Measurements from ENCODE around the gene CKAP2L.

DNA sequence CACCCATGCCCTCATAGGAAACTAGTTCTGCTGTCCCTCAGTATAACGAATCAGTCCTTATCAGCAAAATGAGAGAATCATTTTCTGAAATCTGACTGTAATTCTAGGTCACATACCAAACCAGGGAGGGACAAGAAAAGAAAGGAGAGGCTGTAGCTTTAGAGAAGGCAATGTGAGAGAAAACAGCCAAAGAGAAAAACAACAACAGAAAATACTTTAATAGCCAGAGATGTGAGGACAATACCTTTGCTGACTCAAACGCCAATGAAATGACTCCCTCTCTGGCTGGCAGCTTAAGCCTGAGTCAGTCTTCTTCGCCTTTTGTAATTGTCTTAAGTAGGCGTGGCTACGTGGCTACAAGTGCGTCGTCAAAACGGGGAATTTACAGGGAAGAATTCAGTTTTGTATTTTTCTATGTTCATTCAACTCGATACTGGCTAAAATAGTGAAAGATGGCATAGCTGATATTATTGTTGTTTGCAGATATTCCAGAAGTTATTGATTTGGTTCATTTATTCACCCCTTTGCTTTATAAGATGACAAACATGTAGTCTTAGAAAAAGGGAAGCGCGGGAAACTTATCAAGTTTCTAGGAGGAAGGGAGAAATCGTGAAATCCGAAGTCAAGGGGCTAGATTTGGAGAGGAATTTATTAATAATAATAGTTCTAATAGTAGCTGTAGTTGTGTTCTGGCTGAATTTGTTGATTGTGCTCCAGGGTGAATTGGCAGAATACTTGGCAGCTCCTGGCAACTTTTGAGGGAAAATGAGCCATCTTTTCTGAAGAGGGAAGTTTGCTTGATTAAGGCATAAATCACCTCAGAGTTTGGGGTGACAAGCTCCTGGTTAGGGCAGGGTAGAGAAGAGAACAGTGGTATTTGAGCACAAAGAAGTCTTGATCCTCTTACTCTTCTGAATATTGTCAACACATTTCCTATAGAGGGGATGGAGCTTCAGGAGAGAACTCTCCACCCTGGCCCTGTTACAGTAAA lies 20.1 kb upstream of the CKAP2L start, which contains the start of gene IL1A:
- TF ChIP-seq, protein P1, sequence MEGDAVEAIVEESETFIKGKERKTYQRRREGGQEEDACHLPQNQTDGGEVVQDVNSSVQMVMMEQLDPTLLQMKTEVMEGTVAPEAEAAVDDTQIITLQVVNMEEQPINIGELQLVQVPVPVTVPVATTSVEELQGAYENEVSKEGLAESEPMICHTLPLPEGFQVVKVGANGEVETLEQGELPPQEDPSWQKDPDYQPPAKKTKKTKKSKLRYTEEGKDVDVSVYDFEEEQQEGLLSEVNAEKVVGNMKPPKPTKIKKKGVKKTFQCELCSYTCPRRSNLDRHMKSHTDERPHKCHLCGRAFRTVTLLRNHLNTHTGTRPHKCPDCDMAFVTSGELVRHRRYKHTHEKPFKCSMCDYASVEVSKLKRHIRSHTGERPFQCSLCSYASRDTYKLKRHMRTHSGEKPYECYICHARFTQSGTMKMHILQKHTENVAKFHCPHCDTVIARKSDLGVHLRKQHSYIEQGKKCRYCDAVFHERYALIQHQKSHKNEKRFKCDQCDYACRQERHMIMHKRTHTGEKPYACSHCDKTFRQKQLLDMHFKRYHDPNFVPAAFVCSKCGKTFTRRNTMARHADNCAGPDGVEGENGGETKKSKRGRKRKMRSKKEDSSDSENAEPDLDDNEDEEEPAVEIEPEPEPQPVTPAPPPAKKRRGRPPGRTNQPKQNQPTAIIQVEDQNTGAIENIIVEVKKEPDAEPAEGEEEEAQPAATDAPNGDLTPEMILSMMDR (IDR thresholded peaks at IDR 0.05; ENCODE audit: low read depth, low read length, poor library complexity, severe bottlenecking) = no peak
- TF ChIP-seq EZH2phosphoT487 (IDR thresholded peaks at IDR 0.05; ENCODE audit: borderline replicate concordance, low read length) = no peak

Data from DOHH2 (cell line).